CD4-positive, alpha-beta T cell treated with Interleukin-15 for 1 hour (primary cell): ENCODE results near the gene TTC12.

Source experiments
- DNase-seq: peaks from one replicate; pipeline ENCODE4 v3.0.0-alpha.2; 2020

TTC12 gene

GRCh38 chr11:113314389-113315301, at the start of gene TTC12:
Gene TTC12 (plus strand): TSS chr11:113314583. CDS start chr11:113316258, 1,675 bp downstream.
- DNase-seq, result peak; percentile 91

GRCh38 chr11:113265362-113265761, 49.0 kb upstream of the TTC12 start:
- DNase-seq, result no peak

- DNase-seq, result no peak
Measured at GRCh38 chr11:113267493-113267892, 46.9 kb upstream of the TTC12 start.

GRCh38 chr11:113269096-113269495, 45.3 kb upstream of the TTC12 start:
- no peak for DNase-seq

- DNase-seq, result no peak
Measured at GRCh38 chr11:113269636-113270035, 44.7 kb upstream of the TTC12 start.

GRCh38 chr11:113270080-113270479, 44.3 kb upstream of the TTC12 start:
- DNase-seq, result no peak

- no peak for DNase-seq
Measured at GRCh38 chr11:113271551-113272245, 42.7 kb upstream of the TTC12 start.

- no peak for DNase-seq
Measured at GRCh38 chr11:113272281-113272680, 42.1 kb upstream of the TTC12 start.

- no peak for DNase-seq
Measured at GRCh38 chr11:113272927-113273615, 41.3 kb upstream of the TTC12 start.

GRCh38 chr11:113273720-113274119, 40.7 kb upstream of the TTC12 start:
- no peak for DNase-seq

- DNase-seq, result no peak
Measured at GRCh38 chr11:113274713-113275582, 39.4 kb upstream of the TTC12 start.

- no peak for DNase-seq
Measured at GRCh38 chr11:113275602-113276001, 38.8 kb upstream of the TTC12 start.

- DNase-seq, result no peak
Measured at GRCh38 chr11:113276466-113276865, 37.9 kb upstream of the TTC12 start.

- no peak for DNase-seq
Measured at GRCh38 chr11:113277907-113278306, 36.5 kb upstream of the TTC12 start.

- no peak for DNase-seq
Measured at GRCh38 chr11:113278481-113278880, 35.9 kb upstream of the TTC12 start.

GRCh38 chr11:113278925-113279324, 35.5 kb upstream of the TTC12 start:
- DNase-seq, result no peak

- DNase-seq, result no peak
Measured at GRCh38 chr11:113279591-113279990, 34.8 kb upstream of the TTC12 start.

- no peak for DNase-seq
Measured at GRCh38 chr11:113281052-113281725, 33.2 kb upstream of the TTC12 start.

GRCh38 chr11:113282898-113283437, 31.4 kb upstream of the TTC12 start:
- DNase-seq, result no peak

GRCh38 chr11:113283881-113284280, 30.5 kb upstream of the TTC12 start:
- no peak for DNase-seq

- no peak for DNase-seq
Measured at GRCh38 chr11:113286009-113286408, 28.4 kb upstream of the TTC12 start.
